ENCODE data around the gene SLC30A2.

- TF ChIP-seq CTCF (IDR thresholded peaks at IDR 0.05) = no peak
- TF ChIP-seq POLR2A (IDR thresholded peaks at IDR 0.05) = no peak
Observed at GRCh38 chr1:26094076-26094669, 48.3 kb upstream of the SLC30A2 start.

All from esophagus squamous epithelium (tissue), 4 donors.